ENCODE results near the gene OSBPL7.

GRCh38 chr17:47760409-47761140 is 61.0 kb downstream of the OSBPL7 start:
- TF ChIP-seq CTCF (IDR thresholded peaks at IDR 0.05) (no peak), POLR2A (IDR thresholded peaks at IDR 0.05) (no peak), POLR2AphosphoS5 (IDR thresholded peaks at IDR 0.05) (no peak)
